Activated B cell treated with CpG ODN at 0.5 μM for 24 hours (primary cell): Measurements from ENCODE around the gene ABCG1. TPM values are rescaled to one million over a fixed set of nuclear protein-coding genes. Genes with fewer than 3 reads are reported as not detected.

Experiments used
- ATAC-seq: fragments of 200-7000 bp; cut with Tn5 transposase; one replicate; pipeline ENCODE4 v1.10.0; 2021; ENCODE audit warnings: low read depth, mild to moderate bottlenecking, moderate library complexity
- CTCF ChIA-PET: fragments of 350-600 bp; sonication (Branson Sonifier 250); formaldehyde crosslinking; loops from one replicate; lab custom pipeline; 2021; ENCODE audit warnings: antibody characterized with exemption; lab: Charles Lee
- POLR2A ChIA-PET: fragments of 350-600 bp; sonication (Branson Sonifier 250); formaldehyde crosslinking; loops from one replicate; lab custom pipeline; 2021; ENCODE audit warnings: antibody characterized with exemption; lab: Charles Lee
- DNase-seq: peaks from one replicate; pipeline ENCODE4 v3.0.0; 2022
- H3K27ac Mint-ChIP-seq: one replicate; pipeline ENCODE4 v1.8.0; 2020; ENCODE audit warnings: mixed read lengths
- H3K27me3 Mint-ChIP-seq: one replicate; pipeline ENCODE4 v1.8.0; 2021; ENCODE audit warnings: mixed read lengths
- H3K36me3 Mint-ChIP-seq: one replicate; pipeline ENCODE4 v1.8.0; 2021; ENCODE audit warnings: low read depth, mixed read lengths
- H3K4me1 Mint-ChIP-seq: one replicate; pipeline ENCODE4 v1.8.0; 2021; ENCODE audit warnings: mixed read lengths
- H3K4me3 Mint-ChIP-seq: one replicate; pipeline ENCODE4 v1.8.0; 2020; ENCODE audit warnings: mild to moderate bottlenecking, mixed read lengths
- H3K9me3 Mint-ChIP-seq: one replicate; pipeline ENCODE4 v1.8.0; 2020; ENCODE audit warnings: mixed read lengths
- CTCF ChIP-seq: fragments of 200-600 bp; IDR thresholded peaks from one replicate; pipeline ENCODE4 v1.8.0; 2022; ENCODE audit warnings: antibody characterized with exemption, mild to moderate bottlenecking
- intact Hi-C: fragments of 100-400 bp; cut with micrococcal nuclease; formaldehyde crosslinking; loops from one replicate; pipeline ENCODE4 v1.15.1; 2024
- total RNA-seq: library from RNA; stranded (reverse); gene quantifications from 2 replicates; pipeline ENCODE4 v1.2.3, GENCODE V29; 2022

The ABCG1 gene
- total RNA-seq, 1 donor from 2014 or later, result 3.4 TPM

GRCh38 chr21:42293649-42294272, 74.8 kb downstream of the ABCG1 start:
- intact Hi-C loops, result no loop called here
- CTCF ChIA-PET, result no interaction called here

GRCh38 chr21:42294273-42294880, 75.4 kb downstream of the ABCG1 start:
- Mint-ChIP-seq H3K36me3 (peaks cover 59% of the 10 kb centered on the region), H3K4me1 (no peaks in the 10 kb centered on the region), H3K4me3 (no peak overlapping the region), H3K9me3 (no peaks in the 10 kb centered on the region), H3K27me3 (no peaks in the 10 kb centered on the region), H3K27ac (no peak overlapping the region)
- POLR2A ChIA-PET, result no interaction called here
- intact Hi-C loops, result no loop called here
- no peak for TF ChIP-seq CTCF
- CTCF ChIA-PET, result no interaction called here
- no peak for ATAC-seq
- DNase-seq, result no peak

More at GRCh38 chr21:42293649-42294272, 74.8 kb downstream of the ABCG1 start:
- TF ChIP-seq CTCF, result no peak
- Mint-ChIP-seq H3K36me3 (peaks cover 65% of the 10 kb centered on the region), H3K27me3 (no peaks in the 10 kb centered on the region), H3K27ac (no peak overlapping the region), H3K4me1 (no peaks in the 10 kb centered on the region), H3K9me3 (no peaks in the 10 kb centered on the region), H3K4me3 (no peak overlapping the region)
- POLR2A ChIA-PET, result no interaction called here
- DNase-seq, result no peak
- no peak for ATAC-seq

GRCh38 chr21:42295845-42296244, 76.9 kb downstream of the ABCG1 start:
- CTCF ChIA-PET, result interaction anchor here (1.6 kb wide), 1 partner anchor 14 kb away, joined by 5 read pairs; no protein-coding TSS in a partner anchor
- Mint-ChIP-seq H3K27ac (no peak overlapping the region), H3K27me3 (no peaks in the 10 kb centered on the region), H3K4me1 (no peaks in the 10 kb centered on the region), H3K4me3 (no peak overlapping the region), H3K36me3 (peaks cover 45% of the 10 kb centered on the region), H3K9me3 (no peaks in the 10 kb centered on the region)
- ATAC-seq, result no peak
- no peak for TF ChIP-seq CTCF
- intact Hi-C loops, result no loop called here
- POLR2A ChIA-PET, result interaction anchor here (0.6 to 0.8 kb wide), 2 partner anchors 14 to 218 kb away, joined by 3 to 8 read pairs; no protein-coding TSS in a partner anchor
- DNase-seq, result no peak

GRCh38 chr21:42296501-42296900, 77.6 kb downstream of the ABCG1 start:
- TF ChIP-seq CTCF, result no peak
- intact Hi-C loops, result no loop called here
- Mint-ChIP-seq H3K4me1 (no peaks in the 10 kb centered on the region), H3K36me3 (peaks cover 40% of the 10 kb centered on the region), H3K4me3 (no peak overlapping the region), H3K27me3 (no peaks in the 10 kb centered on the region), H3K9me3 (no peaks in the 10 kb centered on the region), H3K27ac (no peak overlapping the region)
- ChIA-PET CTCF (interaction anchor here (1.1 to 1.6 kb wide), 2 partner anchors 13 to 37 kb away, joined by 3 to 5 read pairs; no protein-coding TSS in a partner anchor), POLR2A (interaction anchor here (0.8 kb wide), 1 partner anchor 13 kb away, joined by 3 read pairs; no protein-coding TSS in a partner anchor)
- DNase-seq (no peak), ATAC-seq (no peak)

GRCh38 chr21:42297377-42297776, 78.4 kb downstream of the ABCG1 start:
- DNase-seq (no peak), ATAC-seq (no peak)
- H3K4me3 Mint-ChIP-seq, result no peak overlapping the region
- H3K27me3 Mint-ChIP-seq, result no peaks in the 10 kb centered on the region
- CTCF ChIA-PET, result interaction anchor here (1.1 kb wide), 1 partner anchor 38 kb away, joined by 3 read pairs; no protein-coding TSS in a partner anchor
- H3K36me3 Mint-ChIP-seq, result peaks cover 35% of the 10 kb centered on the region
- H3K27ac Mint-ChIP-seq, result no peak overlapping the region
- no peak for TF ChIP-seq CTCF
- POLR2A ChIA-PET, result no interaction called here
- H3K4me1 Mint-ChIP-seq, result no peaks in the 10 kb centered on the region
- intact Hi-C loops, result no loop called here
- no peaks in the 10 kb centered on the region for H3K9me3 Mint-ChIP-seq
